Ascending aorta (tissue), 2 donors: ENCODE data around the gene GPR39. TPM values are rescaled to one million over a fixed set of nuclear protein-coding genes. Genes with fewer than 3 reads are reported as not detected.

Experiments used
- DNase-seq, 2 donors: peaks; one replicate each; pipeline ENCODE4 v3.0.0-alpha.2; 2019; ENCODE audit warnings: low spot score in 2 of 2
- H3K27ac ChIP-seq, 2 donors: fragments of 200-600 bp; sonication (generic); one replicate each; pipeline ENCODE4 v1.5.1; 2016 to 2017; ENCODE audit warnings: mild to moderate bottlenecking in 1 of 2
- H3K27me3 ChIP-seq: fragments of 200-600 bp; sonication (generic); one replicate; pipeline ENCODE4 v1.5.1; 2017
- H3K36me3 ChIP-seq, 2 donors: fragments of 200-600 bp; sonication (generic); one replicate each; pipeline ENCODE4 v1.5.1; 2016
- H3K4me1 ChIP-seq, 2 donors: fragments of 200-600 bp; sonication (generic); one replicate each; pipeline ENCODE4 v1.5.1; 2016 to 2017; ENCODE audit warnings: mild to moderate bottlenecking in 1 of 2
- H3K4me3 ChIP-seq, 2 donors: fragments of 200-600 bp; sonication (generic); one replicate each; pipeline ENCODE4 v1.5.1; 2016 to 2017; ENCODE audit warnings: mild to moderate bottlenecking in 1 of 2
- H3K9me3 ChIP-seq, 2 donors: fragments of 200-600 bp; sonication (generic); one replicate each; pipeline ENCODE4 v1.5.1; 2016
- intact Hi-C: fragments of 100-400 bp; cut with DNase I; formaldehyde crosslinking; loops from one replicate; pipeline ENCODE4 v1.15.1; 2023
- total RNA-seq: library from RNA; depleted of rRNA; stranded (reverse); fragments of >200 nt; gene quantifications from one replicate; pipeline ENCODE4 v1.1.0, GENCODE V29; 2016
- TF ChIP-seq, protein P1 (sequence below), 3 experiments: fragments of 200-600 bp in 2 of 3; fragments of 450-650 bp in 1 of 3; sonication (generic) in 2 of 3; IDR thresholded peaks; one replicate each; pipeline ENCODE4 v1.5.1; 2016 to 2019; ENCODE audit warnings: antibody characterized with exemption in 3 of 3, mild to moderate bottlenecking in 1 of 3, moderate library complexity in 1 of 3

The GPR39 gene
- total RNA-seq, 1 donor from 2014 or later, result 0.64 TPM

DNA sequence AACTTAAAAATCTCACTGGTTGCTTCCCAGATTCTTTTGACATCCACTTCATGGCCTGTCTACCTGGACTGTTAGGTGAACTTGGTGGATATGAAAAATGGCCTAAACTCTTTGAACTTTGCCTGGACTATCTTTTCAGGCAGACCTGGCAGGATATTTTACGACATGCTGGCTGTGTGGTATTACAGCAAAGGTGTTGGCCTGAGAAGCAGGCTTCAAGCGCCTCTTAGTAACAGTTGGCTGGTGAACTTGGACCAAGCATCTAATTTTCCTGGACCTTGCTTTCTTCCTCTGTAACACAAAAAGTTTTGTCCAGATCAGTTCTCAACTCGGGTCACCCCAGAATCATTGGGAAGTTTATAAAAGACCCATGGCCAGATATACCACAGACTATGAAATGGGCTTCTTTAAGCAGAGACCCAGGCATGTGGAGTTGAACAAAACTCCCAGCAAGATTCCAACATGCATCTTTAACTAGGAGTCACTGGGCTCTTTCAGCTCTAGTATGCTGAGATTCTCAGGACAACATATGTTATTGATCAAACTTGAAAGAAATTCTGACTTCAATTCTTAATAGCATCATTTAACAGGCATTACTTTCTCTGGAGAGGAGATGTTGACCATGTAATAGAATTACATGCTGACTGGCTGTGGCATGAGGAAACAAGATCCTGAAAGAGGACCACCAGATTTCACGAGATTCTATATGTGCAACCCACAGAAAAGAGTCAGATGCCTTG lies 249.0 kb downstream of the GPR39 start:
- Histone ChIP-seq H3K4me1 (peaks cover 5 to 6% of the 10 kb centered on the region in 2 donors), H3K9me3 (no peaks in the 10 kb centered on the region), H3K27ac (no peak overlapping the region), H3K27me3 (no peaks in the 10 kb centered on the region), H3K4me3 (no peak overlapping the region), H3K36me3 (no peaks in the 10 kb centered on the region)
- no peak for DNase-seq
- TF ChIP-seq, protein P1, sequence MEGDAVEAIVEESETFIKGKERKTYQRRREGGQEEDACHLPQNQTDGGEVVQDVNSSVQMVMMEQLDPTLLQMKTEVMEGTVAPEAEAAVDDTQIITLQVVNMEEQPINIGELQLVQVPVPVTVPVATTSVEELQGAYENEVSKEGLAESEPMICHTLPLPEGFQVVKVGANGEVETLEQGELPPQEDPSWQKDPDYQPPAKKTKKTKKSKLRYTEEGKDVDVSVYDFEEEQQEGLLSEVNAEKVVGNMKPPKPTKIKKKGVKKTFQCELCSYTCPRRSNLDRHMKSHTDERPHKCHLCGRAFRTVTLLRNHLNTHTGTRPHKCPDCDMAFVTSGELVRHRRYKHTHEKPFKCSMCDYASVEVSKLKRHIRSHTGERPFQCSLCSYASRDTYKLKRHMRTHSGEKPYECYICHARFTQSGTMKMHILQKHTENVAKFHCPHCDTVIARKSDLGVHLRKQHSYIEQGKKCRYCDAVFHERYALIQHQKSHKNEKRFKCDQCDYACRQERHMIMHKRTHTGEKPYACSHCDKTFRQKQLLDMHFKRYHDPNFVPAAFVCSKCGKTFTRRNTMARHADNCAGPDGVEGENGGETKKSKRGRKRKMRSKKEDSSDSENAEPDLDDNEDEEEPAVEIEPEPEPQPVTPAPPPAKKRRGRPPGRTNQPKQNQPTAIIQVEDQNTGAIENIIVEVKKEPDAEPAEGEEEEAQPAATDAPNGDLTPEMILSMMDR (IDR thresholded peaks at IDR 0.05), result no peak
- intact Hi-C loops, result no loop called here

DNA sequence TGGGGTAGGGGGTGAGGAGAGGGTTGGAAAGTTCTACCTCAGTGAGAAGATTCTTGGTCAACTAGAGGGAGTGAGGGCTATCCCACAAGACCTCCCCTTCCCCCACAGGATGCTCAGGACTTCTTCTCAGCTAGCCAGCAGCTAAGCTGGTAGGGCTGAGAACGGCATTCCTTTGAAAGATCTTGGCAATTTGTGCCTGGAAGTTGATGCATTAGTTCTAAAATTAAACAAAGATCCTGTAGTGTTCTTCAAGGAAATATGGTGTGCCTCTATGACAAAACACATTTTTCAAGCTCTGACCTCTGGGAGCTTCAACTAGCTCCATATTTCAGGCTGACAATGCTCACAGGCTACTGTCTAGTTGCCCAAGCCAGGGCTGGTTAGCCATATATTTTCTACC lies 251.1 kb downstream of the GPR39 start:
- no peak for DNase-seq
- Histone ChIP-seq H3K4me1 (peaks cover 6 to 8% of the 10 kb centered on the region in 2 donors), H3K27ac (no peak overlapping the region), H3K9me3 (no peaks in the 10 kb centered on the region), H3K4me3 (no peak overlapping the region), H3K27me3 (peaks cover 6% of the 10 kb centered on the region), H3K36me3 (no peaks in the 10 kb centered on the region)
- TF ChIP-seq, protein P1 (IDR thresholded peaks at IDR 0.05), result no peak
- intact Hi-C loops, result no loop called here

DNA sequence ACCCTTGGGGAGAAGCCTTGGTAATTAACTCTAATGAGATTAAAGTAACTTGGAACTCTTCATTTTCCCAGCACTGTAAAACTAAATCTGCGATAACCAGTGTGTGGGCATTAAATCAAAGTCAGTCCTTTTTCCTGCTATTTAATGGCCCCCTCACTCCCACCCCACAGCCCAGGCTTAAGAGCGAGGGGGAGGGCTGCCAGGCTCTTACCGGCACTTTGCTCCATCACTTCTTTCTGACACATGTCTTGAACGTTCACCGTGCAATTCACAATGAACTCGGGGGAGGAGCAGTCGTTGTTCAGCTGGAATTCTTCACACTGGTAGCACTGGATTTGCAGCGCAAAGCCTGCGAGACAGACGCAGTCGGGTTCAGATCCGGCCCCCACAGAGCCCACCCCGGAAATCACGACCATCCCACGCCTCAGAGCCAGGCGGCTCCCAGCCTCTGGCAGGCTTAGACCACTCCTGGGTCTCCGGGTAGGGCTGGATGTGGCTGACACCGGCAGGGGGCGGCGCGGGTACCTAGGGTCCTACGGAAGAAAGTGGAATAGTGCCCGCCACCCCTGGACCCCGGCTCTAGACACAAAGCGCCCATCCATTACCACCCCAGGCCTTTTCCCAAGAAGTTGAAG lies 251.7 kb downstream of the GPR39 start:
- DNase-seq, result no peak
- H3K9me3 ChIP-seq, result no peaks in the 10 kb centered on the region
- no peak overlapping the region for H3K27ac ChIP-seq
- TF ChIP-seq, protein P1 (IDR thresholded peaks at IDR 0.05), result no peak
- no peaks in the 10 kb centered on the region for H3K36me3 ChIP-seq
- intact Hi-C loops, result no loop called here
- peaks cover 6 to 8% of the 10 kb centered on the region in 2 donors for H3K4me1 ChIP-seq
- H3K27me3 ChIP-seq, result peaks cover 6% of the 10 kb centered on the region
- H3K4me3 ChIP-seq, result no peak overlapping the region

DNA sequence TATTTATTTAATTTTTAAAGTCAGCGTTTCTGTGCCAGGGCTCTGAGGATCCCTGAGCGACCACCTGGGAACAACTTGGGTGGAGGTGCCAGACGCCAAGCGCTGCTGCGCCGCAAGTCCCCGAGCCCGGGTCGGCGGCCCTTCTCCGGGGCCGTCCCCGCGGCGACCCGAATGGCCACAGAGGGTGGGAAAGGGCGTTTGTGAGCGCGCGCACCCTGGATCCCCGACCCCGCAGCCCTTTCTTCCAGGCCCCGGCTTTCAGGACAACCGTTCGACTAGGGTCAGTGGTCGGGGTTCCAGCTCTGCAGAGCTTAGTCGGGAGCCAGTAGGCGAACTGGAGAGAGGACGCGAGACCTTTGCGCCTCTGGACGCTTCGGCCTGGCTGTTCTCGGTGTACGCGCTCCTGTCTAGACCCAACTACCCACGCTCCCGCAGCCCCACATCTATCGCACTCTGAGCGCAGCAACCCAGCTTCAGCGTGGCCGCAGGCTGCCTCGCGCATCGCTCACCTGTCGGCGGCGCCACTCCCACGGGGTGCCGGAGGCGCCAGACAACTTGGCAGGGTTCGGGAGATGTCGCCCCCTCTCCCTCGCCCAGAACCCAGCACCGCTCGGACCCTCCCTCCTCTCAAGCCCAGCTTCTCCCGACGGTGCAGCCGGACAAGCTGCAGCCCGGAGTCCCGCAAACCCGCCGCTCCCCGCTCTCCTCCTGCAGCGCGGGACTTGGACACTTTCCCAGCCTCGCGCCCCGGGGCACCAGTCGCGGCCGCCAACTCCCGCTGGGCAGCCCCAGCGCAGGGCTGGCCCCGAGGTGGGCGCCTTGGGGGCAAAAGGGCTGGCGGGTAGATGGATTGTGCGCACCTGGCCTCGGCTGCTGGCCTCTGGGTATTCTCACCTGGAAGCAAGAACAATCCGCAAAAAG lies 252.6 kb downstream of the GPR39 start:
- H3K9me3 ChIP-seq, result no peaks in the 10 kb centered on the region
- H3K36me3 ChIP-seq, result no peaks in the 10 kb centered on the region
- peaks cover 6% of the 10 kb centered on the region for H3K27me3 ChIP-seq
- intact Hi-C loops, result no loop called here
- H3K4me1 ChIP-seq, result peaks cover 6 to 8% of the 10 kb centered on the region in 2 donors
- no peak overlapping the region for H3K27ac ChIP-seq
- H3K4me3 ChIP-seq, result peak overlapping the region; percentile 42 to 46
- TF ChIP-seq, protein P1 (IDR thresholded peaks at IDR 0.05), result no peak
- no peak for DNase-seq

DNA sequence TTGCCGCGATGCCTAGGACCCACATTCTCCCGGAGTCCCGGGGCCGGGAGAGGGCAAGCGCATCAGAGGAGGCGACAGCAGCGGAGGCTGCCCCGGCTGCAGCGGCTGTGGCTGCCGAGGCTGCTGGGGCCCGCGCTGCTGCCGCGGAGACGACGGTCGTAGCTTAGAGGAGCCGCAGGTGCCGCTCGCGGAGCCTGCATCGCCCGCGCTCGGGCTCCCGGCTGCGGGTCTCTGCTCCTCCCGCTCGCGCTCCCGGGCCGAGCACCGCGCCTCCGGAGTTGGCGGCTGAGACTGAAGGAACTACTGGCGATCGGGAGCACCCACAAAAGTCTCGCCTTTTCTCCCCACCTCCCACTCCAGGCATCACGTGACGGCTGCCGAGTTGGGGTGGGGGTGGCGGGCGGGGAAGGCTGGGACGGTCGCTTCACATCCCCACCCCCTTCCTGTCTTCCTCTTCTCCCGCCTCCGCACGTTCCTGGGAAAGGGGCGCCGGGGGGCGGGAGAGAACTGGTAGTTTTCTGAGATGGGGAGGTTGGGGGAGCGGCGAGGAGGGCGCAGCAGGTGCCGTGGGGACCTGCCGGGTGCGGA lies 253.4 kb downstream of the GPR39 start, which contains the start of gene LYPD1:
LYPD1 (minus strand) TSS at position 298 of the 588 bp plus-strand sequence; CDS start at position 25, 273 bp downstream.
- Histone ChIP-seq H3K27ac (no peak within 1 kb of the TSS), H3K27me3 (peaks cover 6% of the 10 kb centered on the region), H3K4me3 (peak within 1 kb of the TSS; percentile 42 to 46), H3K36me3 (no peaks in the 10 kb centered on the region), H3K9me3 (no peaks in the 10 kb centered on the region), H3K4me1 (peaks cover 6 to 8% of the 10 kb centered on the region in 2 donors)
- intact Hi-C loops, result no loop called here
- TF ChIP-seq, protein P1 (IDR thresholded peaks at IDR 0.05), result no peak
- DNase-seq, result no peak
